Fibroblast of lung (primary cell): ENCODE measurements around the gene MDC1. TPM values are rescaled to one million over a fixed set of nuclear protein-coding genes. Genes with fewer than 3 reads are reported as not detected.
A peak's percentile ranks its signal among the peaks of the same experiment; 100 is the strongest.
"Not testable (repeated sequence)": the region's sequence is repeated elsewhere in the genome, so short reads cannot be mapped to it uniquely, and the experiment has no call there.

Source experiments
- DNase-seq, 2 donors: peaks; one replicate each; pipeline versions ENCODE4 v3.0.0 to v3.0.0-alpha.2; 2010; ENCODE audit warnings: low read depth in 2 of 2
- H2AFZ ChIP-seq: 2 replicates; pipeline ENCODE4 v1.5.1; 2012; ENCODE audit warnings: low read length, control low read depth, inconsistent platforms
- H3K27ac ChIP-seq: 2 replicates; pipeline ENCODE4 v1.5.1; 2011; ENCODE audit warnings: low read length, control low read depth; ENCODE audit not compliant: insufficient read depth
- H3K27me3 ChIP-seq: 2 replicates; pipeline ENCODE4 v1.5.1; 2011; ENCODE audit warnings: mild to moderate bottlenecking, low read length; ENCODE audit not compliant: control insufficient read depth, insufficient read depth
- H3K36me3 ChIP-seq: 2 replicates; pipeline ENCODE4 v1.5.1; 2011; ENCODE audit warnings: low read length; ENCODE audit not compliant: control insufficient read depth, insufficient read depth
- H3K4me1 ChIP-seq: 2 replicates; pipeline ENCODE4 v1.5.1; 2011; ENCODE audit warnings: low read length; ENCODE audit not compliant: control insufficient read depth, insufficient read depth; ENCODE audit errors: extremely low read depth
- H3K4me2 ChIP-seq: 2 replicates; pipeline ENCODE4 v1.5.1; 2011; ENCODE audit warnings: low read length, control low read depth; ENCODE audit not compliant: insufficient read depth; ENCODE audit errors: extremely low read depth
- H3K4me3 ChIP-seq, 4 experiments: fragments of 200-600 bp in 1 of 4; sonication (generic) in 1 of 4; replicated peaks in 1 of 4; 2 replicates each; pipeline ENCODE4 v1.5.1; 2011 to 2016; ENCODE audit warnings: low read length in 4 of 4, low read depth in 3 of 4, mild to moderate bottlenecking in 3 of 4, control low read depth in 2 of 4, inconsistent platforms in 1 of 4, mixed read lengths in 1 of 4; ENCODE audit not compliant: insufficient read depth in 1 of 4; ENCODE audit errors: control extremely low read depth in 1 of 4
- H3K79me2 ChIP-seq: 2 replicates; pipeline ENCODE4 v1.5.1; 2012; ENCODE audit warnings: mild to moderate bottlenecking, low read length, inconsistent platforms; ENCODE audit not compliant: control insufficient read depth, insufficient read depth
- H3K9ac ChIP-seq: 2 replicates; pipeline ENCODE4 v1.5.1; 2011; ENCODE audit warnings: mild to moderate bottlenecking, low read length, control low read depth; ENCODE audit not compliant: insufficient read depth
- H3K9me3 ChIP-seq: 2 replicates; pipeline ENCODE4 v1.5.1; 2012; ENCODE audit warnings: low read depth, low read length; ENCODE audit not compliant: control insufficient read depth, insufficient read depth
- H4K20me1 ChIP-seq: 2 replicates; pipeline ENCODE4 v1.5.1; 2011; ENCODE audit warnings: low read length; ENCODE audit not compliant: control insufficient read depth, insufficient read depth; ENCODE audit errors: extremely low read depth
- CTCF ChIP-seq, 2 donors: IDR thresholded peaks in 1 of 2; conservative IDR thresholded peaks in 1 of 2; 1 replicate in 1 of 2; 2 replicates in 1 of 2; pipeline ENCODE4 v1.5.1; 2011 to 2012; ENCODE audit warnings: low read length in 2 of 2, control low read depth in 1 of 2, inconsistent platforms in 1 of 2, low read depth in 1 of 2, mild to moderate bottlenecking in 1 of 2
- EZH2 ChIP-seq: IDR thresholded peaks from 2 replicates; pipeline ENCODE4 v1.5.1; 2012; ENCODE audit warnings: low read length, control low read depth, mild to moderate bottlenecking; ENCODE audit errors: missing control alignments
- polyA plus RNA-seq, 2 donors: library from polyadenylated mRNA; depleted of rRNA in 1 of 2; stranded (reverse) in 1 of 2; unstranded in 1 of 2; fragments of >200 nt; gene quantifications; 2 replicates each; pipeline ENCODE4 v1.2.1, GENCODE V29; 2011 to 2012; ENCODE audit warnings: missing spikeins in 1 of 2
- total RNA-seq: library from RNA; depleted of rRNA; stranded (reverse); fragments of >200 nt; gene quantifications from 2 replicates; pipeline ENCODE4 v1.2.1, GENCODE V29; 2014

MDC1 gene
- total and polyA plus RNA-seq, 2 donors (not counting 1 experiment from before 2014, with no cell fraction given), result 3.3 to 5.0 TPM

DNA sequence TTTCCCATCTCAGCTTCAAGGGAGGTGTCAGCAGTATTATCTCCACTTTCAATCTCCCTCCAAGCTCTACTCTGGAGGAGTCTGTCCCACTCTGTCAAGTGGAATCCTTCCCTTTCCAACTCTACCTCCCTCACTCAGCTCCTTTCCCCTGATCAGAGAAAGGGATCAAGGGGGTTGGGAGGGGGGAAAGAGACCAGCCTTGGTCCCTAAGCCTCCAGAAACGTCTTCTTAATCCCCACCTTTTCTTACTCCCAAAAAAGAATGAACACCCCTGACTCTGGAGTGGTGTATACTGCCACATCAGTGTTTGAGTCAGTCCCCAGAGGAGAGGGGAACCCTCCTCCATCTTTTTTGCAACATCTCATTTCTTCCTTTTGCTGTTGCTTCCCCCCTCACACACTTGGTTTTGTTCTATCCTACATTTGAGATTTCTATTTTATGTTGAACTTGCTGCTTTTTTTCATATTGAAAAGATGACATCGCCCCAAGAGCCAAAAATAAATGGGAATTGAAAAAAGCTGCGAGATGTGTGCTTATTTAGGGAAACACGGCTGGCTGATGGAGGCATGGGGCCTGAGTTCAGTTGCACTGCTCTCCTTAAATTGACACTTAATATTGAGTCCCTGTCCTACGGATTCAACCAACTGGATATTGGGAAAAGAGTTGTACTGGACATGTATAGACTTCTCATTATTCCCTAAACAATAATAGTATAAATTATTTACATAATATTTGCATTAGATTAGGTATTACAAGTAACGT, 8.0 kb upstream of the MDC1 start:
- H2AFZ ChIP-seq, result no peak overlapping the region
- no peak overlapping the region for H3K4me2 ChIP-seq
- no peak overlapping the region for H3K9ac ChIP-seq
- peak overlapping the region; percentile 30 for H3K27ac ChIP-seq
- peaks cover 53% of the 10 kb centered on the region for H3K79me2 ChIP-seq
- H3K4me1 ChIP-seq, result peaks cover 15% of the 10 kb centered on the region
- H3K36me3 ChIP-seq, result peaks cover 14% of the 10 kb centered on the region
- no peaks in the 10 kb centered on the region for H3K9me3 ChIP-seq
- H4K20me1 ChIP-seq, result peaks cover 5% of the 10 kb centered on the region
- H3K4me3 ChIP-seq, result peak overlapping the region in 1 of 4 experiments; percentile 11
- no peak for TF ChIP-seq EZH2
- no peak for TF ChIP-seq CTCF (conservative IDR thresholded peaks at IDR 0.05 in 1 of 2, IDR thresholded peaks at IDR 0.05 in 1 of 2; ENCODE audit: low read depth in 1 of 2, low read length in 2 of 2)
- no peak for DNase-seq
- H3K27me3 ChIP-seq, result no peaks in the 10 kb centered on the region

DNA sequence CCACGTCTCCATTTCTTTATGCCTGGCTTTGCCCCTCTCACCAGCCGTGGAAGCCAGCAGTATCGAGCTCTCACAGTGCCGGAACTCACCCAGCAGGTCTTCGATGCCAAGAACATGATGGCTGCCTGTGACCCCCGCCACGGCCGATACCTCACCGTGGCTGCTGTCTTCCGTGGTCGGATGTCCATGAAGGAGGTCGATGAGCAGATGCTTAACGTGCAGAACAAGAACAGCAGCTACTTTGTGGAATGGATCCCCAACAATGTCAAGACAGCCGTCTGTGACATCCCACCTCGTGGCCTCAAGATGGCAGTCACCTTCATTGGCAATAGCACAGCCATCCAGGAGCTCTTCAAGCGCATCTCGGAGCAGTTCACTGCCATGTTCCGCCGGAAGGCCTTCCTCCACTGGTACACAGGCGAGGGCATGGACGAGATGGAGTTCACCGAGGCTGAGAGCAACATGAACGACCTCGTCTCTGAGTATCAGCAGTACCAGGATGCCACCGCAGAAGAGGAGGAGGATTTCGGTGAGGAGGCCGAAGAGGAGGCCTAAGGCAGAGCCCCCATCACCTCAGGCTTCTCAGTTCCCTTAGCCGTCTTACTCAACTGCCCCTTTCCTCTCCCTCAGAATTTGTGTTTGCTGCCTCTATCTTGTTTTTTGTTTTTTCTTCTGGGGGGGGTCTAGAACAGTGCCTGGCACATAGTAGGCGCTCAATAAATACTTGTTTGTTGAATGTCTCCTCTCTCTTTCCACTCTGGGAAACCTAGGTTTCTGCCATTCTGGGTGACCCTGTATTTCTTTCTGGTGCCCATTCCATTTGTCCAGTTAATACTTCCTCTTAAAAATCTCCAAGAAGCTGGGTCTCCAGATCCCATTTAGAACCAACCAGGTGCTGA, 7.0 kb upstream of the MDC1 start:
- Histone ChIP-seq H3K27ac (peak overlapping the region; percentile 13), H3K36me3 (peaks cover 14% of the 10 kb centered on the region), H3K79me2 (peaks cover 57% of the 10 kb centered on the region), H3K4me3 (peak overlapping the region in 3 of 4 experiments; percentile 9 to 21 (median 19)), H3K4me1 (peaks cover 15% of the 10 kb centered on the region), H3K4me2 (peak overlapping the region; percentile 72)
- DNase-seq, H3K9me3 ChIP-seq, H3K9ac ChIP-seq, H2AFZ ChIP-seq, H3K27me3 ChIP-seq, H4K20me1 ChIP-seq: not testable (repeated sequence)
- TF ChIP-seq CTCF (conservative IDR thresholded peaks at IDR 0.05 in 1 of 2, IDR thresholded peaks at IDR 0.05 in 1 of 2; ENCODE audit: low read depth in 1 of 2, low read length in 2 of 2), result peak in 1 of 2 donors; percentile 2

- Histone ChIP-seq H3K4me2 (peak overlapping the region; percentile 92), H3K27ac (peak overlapping the region; percentile 92), H3K79me2 (peaks cover 65% of the 10 kb centered on the region), H3K9ac (peak overlapping the region; percentile 39), H3K4me1 (peaks cover 15% of the 10 kb centered on the region), H3K4me3 (peak overlapping the region; percentile 73 to 97 (median 76)), H3K36me3 (peaks cover 14% of the 10 kb centered on the region)
- DNase-seq, H4K20me1 ChIP-seq, H2AFZ ChIP-seq, H3K27me3 ChIP-seq, H3K9me3 ChIP-seq: not testable (repeated sequence)
Measured at GRCh38 chr6:30723159-30723842, 6.2 kb upstream of the MDC1 start.
